Mesenchymal stem cell (in vitro differentiated cells and primary cell): ENCODE measurements around the gene RASAL2.
A peak's percentile ranks its signal among the peaks of the same experiment; 100 is the strongest.
"Not testable (repeated sequence)": the region's sequence is repeated elsewhere in the genome, so short reads cannot be mapped to it uniquely, and the experiment has no call there.

Experiments used
- DNase-seq: peaks from one replicate; pipeline ENCODE4 v3.0.0-alpha.2; 2013
- H2AFZ ChIP-seq: one replicate; pipeline ENCODE4 v1.6.1; 2013; ENCODE audit warnings: low read depth, mild to moderate bottlenecking, control low read depth, inconsistent platforms, low read length, moderate library complexity
- H2AK5ac ChIP-seq: 2 replicates; pipeline ENCODE4 v1.6.1; 2013; ENCODE audit warnings: low read length, moderate library complexity, mild to moderate bottlenecking, inconsistent platforms; ENCODE audit not compliant: severe bottlenecking
- H2BK120ac ChIP-seq: one replicate; pipeline ENCODE4 v1.6.1; 2013; ENCODE audit warnings: low read depth, mild to moderate bottlenecking, inconsistent platforms, low read length, moderate library complexity
- H2BK12ac ChIP-seq, 2 experiments: one replicate each; pipeline ENCODE4 v1.6.1; 2013; ENCODE audit warnings: inconsistent platforms in 2 of 2, low read length in 2 of 2, mild to moderate bottlenecking in 2 of 2, moderate library complexity in 2 of 2, control low read depth in 1 of 2
- H2BK15ac ChIP-seq: one replicate; pipeline ENCODE4 v1.6.1; 2013; ENCODE audit warnings: mild to moderate bottlenecking, low read depth, inconsistent platforms; ENCODE audit not compliant: poor library complexity, severe bottlenecking
- H2BK5ac ChIP-seq: 2 replicates; pipeline ENCODE4 v1.6.1; 2013; ENCODE audit warnings: low read depth, mild to moderate bottlenecking, low read length, control low read depth, inconsistent platforms; ENCODE audit not compliant: poor library complexity, severe bottlenecking
- H3K14ac ChIP-seq, 2 experiments: one replicate each; pipeline ENCODE4 v1.6.1; 2013; ENCODE audit warnings: inconsistent platforms in 2 of 2, low read length in 2 of 2, control low read depth in 1 of 2, mild to moderate bottlenecking in 1 of 2, moderate library complexity in 1 of 2
- H3K18ac ChIP-seq, 2 experiments: one replicate each; pipeline ENCODE4 v1.6.1; 2013; ENCODE audit warnings: inconsistent platforms in 2 of 2, low read length in 2 of 2, control low read depth in 1 of 2, low read depth in 1 of 2, mild to moderate bottlenecking in 1 of 2
- H3K23ac ChIP-seq, 2 experiments: one replicate each; pipeline ENCODE4 v1.6.1; 2013; ENCODE audit warnings: inconsistent platforms in 2 of 2, low read length in 2 of 2, mild to moderate bottlenecking in 2 of 2, moderate library complexity in 2 of 2, control low read depth in 1 of 2
- H3K27ac ChIP-seq: 2 replicates; pipeline ENCODE4 v1.5.1; 2013; ENCODE audit warnings: mild to moderate bottlenecking, moderate library complexity, low read length, control low read depth, inconsistent platforms; ENCODE audit not compliant: poor library complexity, severe bottlenecking
- H3K27me3 ChIP-seq, 2 experiments: 2 replicates each; pipeline versions ENCODE4 v1.6.1 to v1.7.0; 2013; ENCODE audit warnings: low read length in 2 of 2, mild to moderate bottlenecking in 2 of 2, moderate library complexity in 2 of 2, control low read depth in 1 of 2, inconsistent platforms in 1 of 2; ENCODE audit not compliant: control insufficient read depth in 1 of 2, insufficient read depth in 1 of 2
- H3K36me3 ChIP-seq, 2 experiments: 2 replicates each; pipeline versions ENCODE4 v1.6.1 to v1.7.0; 2013; ENCODE audit warnings: low read length in 2 of 2, control low read depth in 1 of 2, inconsistent platforms in 1 of 2, low read depth in 1 of 2, mild to moderate bottlenecking in 1 of 2; ENCODE audit not compliant: insufficient read depth in 2 of 2, control insufficient read depth in 1 of 2
- H3K4ac ChIP-seq, 2 experiments: one replicate each; pipeline ENCODE4 v1.6.1; 2013; ENCODE audit warnings: inconsistent platforms in 2 of 2, low read length in 2 of 2, mild to moderate bottlenecking in 2 of 2, moderate library complexity in 2 of 2, control low read depth in 1 of 2, low read depth in 1 of 2
- H3K4me1 ChIP-seq: 2 replicates; pipeline ENCODE4 v1.6.1; 2013; ENCODE audit warnings: low read depth, low read length, control low read depth; ENCODE audit not compliant: control insufficient read depth, insufficient read depth
- H3K4me2 ChIP-seq: 2 replicates; pipeline ENCODE4 v1.6.1; 2013; ENCODE audit warnings: low read length, mild to moderate bottlenecking, inconsistent platforms; ENCODE audit not compliant: poor library complexity, severe bottlenecking
- H3K4me3 ChIP-seq, 2 experiments: 2 replicates each; pipeline versions ENCODE4 v1.5.1 to v1.7.0; 2013; ENCODE audit warnings: low read length in 2 of 2, mild to moderate bottlenecking in 2 of 2, control low read depth in 1 of 2, low read depth in 1 of 2; ENCODE audit not compliant: insufficient read depth in 1 of 2
- H3K79me1 ChIP-seq: replicated peaks from 2 replicates; pipeline ENCODE4 v1.6.1; 2013; ENCODE audit warnings: mild to moderate bottlenecking, control low read depth, low read length, inconsistent platforms; ENCODE audit not compliant: poor library complexity, severe bottlenecking
- H3K9ac ChIP-seq: 2 replicates; pipeline ENCODE4 v1.7.0; 2013; ENCODE audit warnings: mild to moderate bottlenecking, low read length, moderate library complexity
- H3K9me3 ChIP-seq: 2 replicates; pipeline ENCODE4 v1.7.0; 2013; ENCODE audit warnings: mild to moderate bottlenecking, low read length; ENCODE audit not compliant: control insufficient read depth
- H4K8ac ChIP-seq: one replicate; pipeline ENCODE4 v1.6.1; 2013; ENCODE audit warnings: inconsistent platforms, mild to moderate bottlenecking, low read length, moderate library complexity
- H4K91ac ChIP-seq: one replicate; pipeline ENCODE4 v1.6.1; 2013; ENCODE audit warnings: mild to moderate bottlenecking, low read length, inconsistent platforms
- whole genome bisulfite sequencing: methylation state at CpG from one replicate; pipeline ENCODE4 v1.1.7; 2013; ENCODE audit warnings: mixed read lengths; 5-methylcytosine and 5-hydroxymethylcytosine counted together

RASAL2 gene

DNA sequence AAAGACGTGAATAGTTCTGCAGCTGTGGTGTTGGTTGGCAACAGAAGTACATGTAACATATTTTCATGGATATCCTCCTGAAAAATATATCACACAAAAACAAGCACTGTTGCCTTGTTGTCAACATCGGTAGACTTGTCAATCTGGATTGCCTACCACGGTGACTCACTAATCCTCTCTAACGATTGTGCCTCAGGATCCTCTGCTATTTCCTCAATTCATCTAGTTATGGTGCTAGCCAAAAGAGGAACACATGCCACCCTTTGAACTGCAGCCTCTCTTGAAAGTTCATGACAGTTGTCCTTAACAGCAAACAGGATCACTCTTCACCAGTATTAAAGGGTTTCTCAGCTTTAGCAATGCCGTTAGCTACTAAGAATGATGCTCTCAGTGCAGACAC, 25.7 kb downstream of the RASAL2 start:
- H2AFZ ChIP-seq = no peak overlapping the region
- no peak overlapping the region for H3K18ac ChIP-seq
- no peak overlapping the region for H4K91ac ChIP-seq
- H3K79me1 ChIP-seq = peaks cover 20% of the 10 kb centered on the region
- no peak for DNase-seq
- peaks cover 0 to 7% of the 10 kb centered on the region in 2 experiments for H3K36me3 ChIP-seq
- no peak overlapping the region for H3K14ac ChIP-seq
- H2BK12ac ChIP-seq = no peak overlapping the region
- H3K9me3 ChIP-seq = no peaks in the 10 kb centered on the region
- H3K4me1 ChIP-seq = no peaks in the 10 kb centered on the region
- no peak overlapping the region for H3K4ac ChIP-seq
- WGBS = 81% methylated on average over 5 of the region's 5 CpGs
- no peak overlapping the region for H3K27ac ChIP-seq
- no peak overlapping the region for H2BK5ac ChIP-seq
- H3K23ac ChIP-seq = no peak overlapping the region
- no peak overlapping the region for H3K4me2 ChIP-seq
- no peak overlapping the region for H2BK15ac ChIP-seq
- H2AK5ac ChIP-seq = no peak overlapping the region
- H3K27me3 ChIP-seq = no peaks in the 10 kb centered on the region
- no peak overlapping the region for H2BK120ac ChIP-seq
- H3K9ac ChIP-seq = no peak overlapping the region
- H4K8ac ChIP-seq = no peak overlapping the region
- no peak overlapping the region for H3K4me3 ChIP-seq

DNA sequence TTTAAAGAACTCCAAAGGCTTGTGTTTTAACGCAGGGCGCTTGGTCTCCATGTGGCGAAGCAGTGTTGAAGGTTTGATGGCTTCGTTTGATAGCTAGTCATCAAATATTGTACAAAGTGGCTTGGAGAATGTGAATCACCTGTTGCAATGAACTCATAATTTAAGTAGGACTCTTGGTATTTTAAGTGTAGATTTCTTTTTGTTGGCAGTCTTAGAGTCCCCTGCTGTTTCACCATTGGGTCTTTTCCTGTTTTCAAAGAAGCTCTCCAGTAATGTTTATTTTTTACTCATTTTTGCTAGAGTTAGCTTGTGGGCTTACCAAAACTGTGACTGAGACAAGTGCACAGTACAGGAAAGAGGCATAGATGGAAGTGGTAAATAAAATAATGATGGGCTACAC, 26.2 kb downstream of the RASAL2 start:
- Histone ChIP-seq H3K4me1 (no peaks in the 10 kb centered on the region), H2AFZ (no peak overlapping the region), H4K91ac (no peak overlapping the region), H3K79me1 (peaks cover 20% of the 10 kb centered on the region), H2AK5ac (no peak overlapping the region), H3K4me3 (no peak overlapping the region), H2BK120ac (no peak overlapping the region), H3K14ac (no peak overlapping the region), H3K27me3 (no peaks in the 10 kb centered on the region), H2BK15ac (no peak overlapping the region), H3K9me3 (no peaks in the 10 kb centered on the region), H2BK5ac (no peak overlapping the region), H3K4ac (no peak overlapping the region), H4K8ac (no peak overlapping the region), H3K23ac (no peak overlapping the region), H3K4me2 (no peak overlapping the region), H3K27ac (no peak overlapping the region), H3K36me3 (peaks cover 0 to 7% of the 10 kb centered on the region in 2 experiments), H2BK12ac (no peak overlapping the region), H3K18ac (no peak overlapping the region), H3K9ac (no peak overlapping the region)
- 98% methylated on average over 4 of the region's 4 CpGs for WGBS
- no peak for DNase-seq

DNA sequence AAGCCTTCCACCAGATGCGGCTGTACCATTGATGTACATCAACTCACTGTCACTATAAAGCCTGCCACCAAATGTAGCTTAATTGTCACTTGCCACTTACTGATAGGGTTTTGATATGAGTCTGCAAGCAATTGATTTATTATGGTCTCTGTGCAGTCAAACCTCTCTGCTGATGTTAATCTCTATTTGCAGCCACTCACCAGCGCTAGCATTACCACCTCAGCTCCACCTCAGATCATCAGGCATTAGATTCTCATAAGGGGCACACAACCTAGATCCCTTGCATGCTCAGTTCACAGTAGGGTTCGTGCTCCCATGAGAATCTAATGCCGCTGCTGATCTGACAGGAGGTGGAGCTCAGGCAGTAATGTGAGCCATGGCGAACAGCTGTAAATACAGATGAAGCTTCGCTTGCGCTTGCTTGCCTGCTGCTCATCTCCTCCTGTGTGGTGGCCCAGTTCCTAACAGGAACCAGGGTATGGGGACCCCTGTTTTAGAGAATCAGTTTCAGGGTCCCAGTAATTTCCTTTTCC, 26.7 kb downstream of the RASAL2 start:
- not testable (repeated sequence) for H2BK12ac ChIP-seq, H3K18ac ChIP-seq, H2BK120ac ChIP-seq, H3K4me2 ChIP-seq, H3K27ac ChIP-seq, H2BK5ac ChIP-seq, H3K4me3 ChIP-seq, DNase-seq, H2AFZ ChIP-seq, H3K4ac ChIP-seq, H3K23ac ChIP-seq, H4K91ac ChIP-seq, H2BK15ac ChIP-seq, H3K9ac ChIP-seq, H3K14ac ChIP-seq, H3K9me3 ChIP-seq, H2AK5ac ChIP-seq, H3K36me3 ChIP-seq, H3K27me3 ChIP-seq, H3K4me1 ChIP-seq, H4K8ac ChIP-seq
- H3K79me1 ChIP-seq = peaks cover 17% of the 10 kb centered on the region
- WGBS = 97% methylated on average over 7 of the region's 7 CpGs

GRCh38 chr1:178121883-178122282, 28.0 kb downstream of the RASAL2 start:
- H4K91ac ChIP-seq = no peak overlapping the region
- H2BK12ac ChIP-seq = no peak overlapping the region
- H2BK5ac ChIP-seq = no peak overlapping the region
- peaks cover 0 to 7% of the 10 kb centered on the region in 2 experiments for H3K36me3 ChIP-seq
- peaks cover 16% of the 10 kb centered on the region for H3K79me1 ChIP-seq
- no peak overlapping the region for H4K8ac ChIP-seq
- H3K4me2 ChIP-seq = no peak overlapping the region
- no peaks in the 10 kb centered on the region for H3K27me3 ChIP-seq
- no peak overlapping the region for H3K4ac ChIP-seq
- H2AFZ ChIP-seq = no peak overlapping the region
- H3K9ac ChIP-seq = peak overlapping the region; percentile 31
- DNase-seq = no peak
- H3K27ac ChIP-seq = no peak overlapping the region
- H3K18ac ChIP-seq = no peak overlapping the region
- H3K9me3 ChIP-seq = no peaks in the 10 kb centered on the region
- H3K4me1 ChIP-seq = no peaks in the 10 kb centered on the region
- no peak overlapping the region for H3K23ac ChIP-seq
- H3K14ac ChIP-seq = no peak overlapping the region
- no peak overlapping the region for H3K4me3 ChIP-seq
- WGBS = 82% methylated on average over 4 of the region's 4 CpGs
- no peak overlapping the region for H2BK15ac ChIP-seq
- H2BK120ac ChIP-seq = no peak overlapping the region
- no peak overlapping the region for H2AK5ac ChIP-seq
